Raji (cell line): Measurements from ENCODE around the gene EDC3.

ENCODE experiments used
- POLR2A ChIP-seq: IDR thresholded peaks from 2 replicates; pipeline ENCODE4 v1.6.1; 2011; ENCODE audit warnings: low read depth, low read length, control low read depth; ENCODE audit not compliant: insufficient read depth

Gene EDC3

GRCh38 chr15:74716651-74717050 is 20.8 kb upstream of the EDC3 start:
- TF ChIP-seq POLR2A, result no peak

- no peak for TF ChIP-seq POLR2A
These were observed 16.5 kb upstream of the EDC3 start for GRCh38 chr15:74712311-74712710.

GRCh38 chr15:74710319-74711094 is 14.7 kb upstream of the EDC3 start:
- TF ChIP-seq POLR2A, result no peak

GRCh38 chr15:74709892-74710291 is 14.1 kb upstream of the EDC3 start:
- TF ChIP-seq POLR2A, result no peak

GRCh38 chr15:74709011-74709410 is 13.2 kb upstream of the EDC3 start:
- TF ChIP-seq POLR2A, result no peak

GRCh38 chr15:74696808-74697207 is 984 bp upstream of the EDC3 start:
- TF ChIP-seq POLR2A, result no peak

- no peak for TF ChIP-seq POLR2A
These were observed 540 bp upstream of the EDC3 start for GRCh38 chr15:74696398-74696729.

- no peak for TF ChIP-seq POLR2A
These were observed 3.5 kb downstream of the EDC3 start for GRCh38 chr15:74692327-74692726.

- TF ChIP-seq POLR2A, result no peak
These were observed 12.1 kb downstream of the EDC3 start for GRCh38 chr15:74683758-74684157.

GRCh38 chr15:74682954-74683353 is 12.9 kb downstream of the EDC3 start:
- TF ChIP-seq POLR2A, result no peak

GRCh38 chr15:74680456-74680855 is 15.4 kb downstream of the EDC3 start:
- no peak for TF ChIP-seq POLR2A

- no peak for TF ChIP-seq POLR2A
These were observed 19.0 kb downstream of the EDC3 start for GRCh38 chr15:74676801-74677200.

GRCh38 chr15:74674161-74674560 is 21.7 kb downstream of the EDC3 start:
- TF ChIP-seq POLR2A, result no peak

- TF ChIP-seq POLR2A, result no peak
These were observed 26.2 kb downstream of the EDC3 start for GRCh38 chr15:74669627-74670026.

GRCh38 chr15:74667975-74668374 is 27.8 kb downstream of the EDC3 start:
- TF ChIP-seq POLR2A, result no peak

- no peak for TF ChIP-seq POLR2A
These were observed 31.2 kb downstream of the EDC3 start for GRCh38 chr15:74664670-74665069.

GRCh38 chr15:74664028-74664616 is 31.7 kb downstream of the EDC3 start:
- no peak for TF ChIP-seq POLR2A
